Endothelial cell of umbilical vein (primary cell): ENCODE data around the gene CCDC160.

ENCODE experiments used
- EZH2 ChIP-seq: IDR thresholded peaks from 2 replicates; pipeline ENCODE4 v1.6.1; 2012; ENCODE audit warnings: borderline replicate concordance, low read depth, mild to moderate bottlenecking, moderate library complexity, low read length, inconsistent platforms; ENCODE audit not compliant: severe bottlenecking
- MAX ChIP-seq: IDR thresholded peaks from 2 replicates; pipeline ENCODE4 v1.6.1; 2011; ENCODE audit not compliant: insufficient read depth, insufficient read length
- POLR2A ChIP-seq: IDR thresholded peaks from 2 replicates; pipeline ENCODE4 v1.6.1; 2012; ENCODE audit warnings: low read depth, mild to moderate bottlenecking, control low read depth, low read length
- POLR2AphosphoS5 ChIP-seq: IDR thresholded peaks from 2 replicates; pipeline ENCODE4 v1.6.1; 2012; ENCODE audit warnings: low read depth, mild to moderate bottlenecking, control low read depth, low read length, moderate library complexity; ENCODE audit not compliant: insufficient read depth
- TF ChIP-seq, protein P1 (sequence below), 2 donors: IDR thresholded peaks; 1 replicate in 1 of 2; 2 replicates in 1 of 2; pipeline ENCODE4 v1.5.1; 2011; ENCODE audit warnings: low read length in 2 of 2, mild to moderate bottlenecking in 2 of 2, moderate library complexity in 2 of 2, control low read depth in 1 of 2, inconsistent platforms in 1 of 2, low read depth in 1 of 2; ENCODE audit not compliant: insufficient read depth in 1 of 2; ENCODE audit errors: extremely low read depth in 1 of 2

GRCh38 chrX:134194915-134195314 is 42.1 kb upstream of the CCDC160 start:
- TF ChIP-seq, protein P1, sequence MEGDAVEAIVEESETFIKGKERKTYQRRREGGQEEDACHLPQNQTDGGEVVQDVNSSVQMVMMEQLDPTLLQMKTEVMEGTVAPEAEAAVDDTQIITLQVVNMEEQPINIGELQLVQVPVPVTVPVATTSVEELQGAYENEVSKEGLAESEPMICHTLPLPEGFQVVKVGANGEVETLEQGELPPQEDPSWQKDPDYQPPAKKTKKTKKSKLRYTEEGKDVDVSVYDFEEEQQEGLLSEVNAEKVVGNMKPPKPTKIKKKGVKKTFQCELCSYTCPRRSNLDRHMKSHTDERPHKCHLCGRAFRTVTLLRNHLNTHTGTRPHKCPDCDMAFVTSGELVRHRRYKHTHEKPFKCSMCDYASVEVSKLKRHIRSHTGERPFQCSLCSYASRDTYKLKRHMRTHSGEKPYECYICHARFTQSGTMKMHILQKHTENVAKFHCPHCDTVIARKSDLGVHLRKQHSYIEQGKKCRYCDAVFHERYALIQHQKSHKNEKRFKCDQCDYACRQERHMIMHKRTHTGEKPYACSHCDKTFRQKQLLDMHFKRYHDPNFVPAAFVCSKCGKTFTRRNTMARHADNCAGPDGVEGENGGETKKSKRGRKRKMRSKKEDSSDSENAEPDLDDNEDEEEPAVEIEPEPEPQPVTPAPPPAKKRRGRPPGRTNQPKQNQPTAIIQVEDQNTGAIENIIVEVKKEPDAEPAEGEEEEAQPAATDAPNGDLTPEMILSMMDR (IDR thresholded peaks at IDR 0.05; ENCODE audit: extremely low read depth in 1 of 2, insufficient read depth in 1 of 2, low read depth in 1 of 2, low read length in 2 of 2) = no peak
- TF ChIP-seq POLR2AphosphoS5 (no peak), EZH2 (no peak), POLR2A (no peak), MAX (no peak)
